Left renal pelvis (tissue), 4 donors: ENCODE results near the gene MACC1. TPM values are rescaled to one million over a fixed set of nuclear protein-coding genes. Genes with fewer than 3 reads are reported as not detected.

Experiments used
- DNase-seq, 4 donors: peaks; one replicate each; pipeline ENCODE4 v3.0.0-alpha.2; 2013; ENCODE audit warnings: low read depth in 4 of 4, low spot score in 3 of 4
- polyA plus RNA-seq, 4 donors: library from polyadenylated mRNA; unstranded; fragments of 120-200 nt; gene quantifications; one replicate each; pipeline ENCODE4 v1.2.1, GENCODE V29; 2013; ENCODE audit not compliant: insufficient read length in 4 of 4

The MACC1 gene
- polyA plus RNA-seq, 4 donors, result 0.15 to 12.4 (median 10.8) TPM

GRCh38 chr7:20089431-20089830, 127.8 kb downstream of the MACC1 start:
- DNase-seq, result no peak

- no peak for DNase-seq
These were observed 132.1 kb downstream of the MACC1 start for GRCh38 chr7:20085086-20085485.

Other genes with a start within 250 kb of the MACC1 start
- 10 to 100 TPM; 14.4 to 48.0 (median 47.0) TPM for gene ITGB8, start 113.5 kb upstream of the MACC1 start, polyA plus RNA-seq